ENCODE results near the gene VPS13C. TPM values are rescaled to one million over a fixed set of nuclear protein-coding genes. Genes with fewer than 3 reads are reported as not detected.
A peak's percentile ranks its signal among the peaks of the same experiment; 100 is the strongest.

Gene VPS13C
- total and polyA plus RNA-seq, 2 experiments from 2014 or later: 10.2 to 20.5 TPM

- peaks cover 4% of the 10 kb centered on the region; the same call in 1 of the 2 replicates for H3F3A ChIP-seq (replicated peaks; ENCODE audit: low read depth)
- peaks cover 62% of the 10 kb centered on the region for H3K27me3 ChIP-seq (ENCODE audit: insufficient read depth)
- peak overlapping the region; percentile 76 for H3K4me2 ChIP-seq
- peak overlapping the region; percentile 54 for H3K4me3 ChIP-seq
- Mint-ChIP-seq H3K9me3 (no peaks in the 10 kb centered on the region), H3K36me3 (ENCODE audit: low read depth) (no peaks in the 10 kb centered on the region; the same call in 2 of the 3 replicates), H3K27ac (no peak overlapping the region), H3K4me3 (peak overlapping the region; percentile 64), H3K4me1 (peaks cover 13% of the 10 kb centered on the region), H3K27me3 (ENCODE audit: insufficient read depth, low read depth, poor library complexity) (peaks cover 35% of the 10 kb centered on the region)
- no peak overlapping the region for H3K27ac ChIP-seq (ENCODE audit: low read depth)
- H3K79me2 ChIP-seq (replicated peaks; ENCODE audit: insufficient read depth): no peaks in the 10 kb centered on the region
- no peaks in the 10 kb centered on the region for H3K36me3 ChIP-seq (ENCODE audit: insufficient read depth)
- H3K4me1 ChIP-seq (ENCODE audit: insufficient read depth): peaks cover 18% of the 10 kb centered on the region; the same call in 1 of the 2 replicates
- no peak for TF ChIP-seq NANOG (IDR thresholded peaks at IDR 0.05; ENCODE audit: borderline replicate concordance)
- no peak for TF ChIP-seq ETS1 (IDR thresholded peaks at IDR 0.05)
- no peak for TF ChIP-seq ZNF331 (CRISPR knock-in tag; IDR thresholded peaks at IDR 0.05; ENCODE audit: low read depth)
- TF ChIP-seq CTCF (conservative IDR thresholded peaks at IDR 0.05; ENCODE audit: low read depth in 2 of 2): no peak
- TF ChIP-seq EZH2 (IDR thresholded peaks at IDR 0.05; ENCODE audit: low read depth, unreplicated experiment): peak; percentile 13
- DNase-seq (ENCODE audit: low spot score) (no peak), ATAC-seq (no peak)
- H3K9me2 ChIP-seq (ENCODE audit: insufficient read depth): no peaks in the 10 kb centered on the region
- 0 out of 2 replicates have a peak overlapping the region, but pooled peaks have one; percentile 65 for H2AFZ ChIP-seq
- H4K20me1 ChIP-seq (replicated peaks; ENCODE audit: insufficient read depth): no peaks in the 10 kb centered on the region; the same call in 1 of the 2 replicates
These were observed 8.5 kb upstream of the VPS13C start for GRCh38 chr15:62068810-62069167.

GRCh38 chr15:62068071-62068809 is 8.0 kb upstream of the VPS13C start:
- H3K27me3 ChIP-seq (ENCODE audit: insufficient read depth): peaks cover 65% of the 10 kb centered on the region
- H3K4me3 Mint-ChIP-seq: peak overlapping the region; percentile 64
- no peaks in the 10 kb centered on the region for H3K36me3 ChIP-seq (ENCODE audit: insufficient read depth)
- no peaks in the 10 kb centered on the region; the same call in 1 of the 2 replicates for H4K20me1 ChIP-seq (replicated peaks; ENCODE audit: insufficient read depth)
- H3K4me3 ChIP-seq: peak overlapping the region; percentile 54
- H3K4me1 Mint-ChIP-seq: peaks cover 13% of the 10 kb centered on the region
- peak overlapping the region; percentile 76 for H3K4me2 ChIP-seq
- no peaks in the 10 kb centered on the region; the same call in 2 of the 3 replicates for H3K36me3 Mint-ChIP-seq (ENCODE audit: low read depth)
- H3K9me3 Mint-ChIP-seq: no peaks in the 10 kb centered on the region
- H3K9me2 ChIP-seq (ENCODE audit: insufficient read depth): no peaks in the 10 kb centered on the region
- H3K79me2 ChIP-seq (replicated peaks; ENCODE audit: insufficient read depth): no peaks in the 10 kb centered on the region
- TF ChIP-seq CTCF (conservative IDR thresholded peaks at IDR 0.05; ENCODE audit: low read depth in 2 of 2): peak in 1 of 2 experiments; percentile 31; a peak in 1 of 4 replicates
- TF ChIP-seq REST (IDR thresholded peaks at IDR 0.05; ENCODE audit: unreplicated experiment): no peak
- peaks cover 4% of the 10 kb centered on the region; the same call in 1 of the 2 replicates for H3F3A ChIP-seq (replicated peaks; ENCODE audit: low read depth)
- H3K27me3 Mint-ChIP-seq (ENCODE audit: insufficient read depth, low read depth, poor library complexity): peaks cover 35% of the 10 kb centered on the region
- 0 out of 2 replicates have a peak overlapping the region, but pooled peaks have one; percentile 65 for H2AFZ ChIP-seq
- H3K4me1 ChIP-seq (ENCODE audit: insufficient read depth): peaks cover 18% of the 10 kb centered on the region; the same call in 1 of the 2 replicates
- H3K27ac ChIP-seq (ENCODE audit: low read depth): no peak overlapping the region
- ATAC-seq: peak; percentile 57
- H3K27ac Mint-ChIP-seq: no peak overlapping the region
- peak; percentile 68 for DNase-seq (ENCODE audit: low spot score)

Measured in GM23338 (cell line).